Measurements from ENCODE around the gene IDH3G. TPM values are rescaled to one million over a fixed set of nuclear protein-coding genes. Genes with fewer than 3 reads are reported as not detected.
A peak's percentile ranks its signal among the peaks of the same experiment; 100 is the strongest.

The IDH3G gene
- total RNA-seq, 6 donors from 2014 or later: 43.5 to 98.5 (median 57.4) TPM

DNA sequence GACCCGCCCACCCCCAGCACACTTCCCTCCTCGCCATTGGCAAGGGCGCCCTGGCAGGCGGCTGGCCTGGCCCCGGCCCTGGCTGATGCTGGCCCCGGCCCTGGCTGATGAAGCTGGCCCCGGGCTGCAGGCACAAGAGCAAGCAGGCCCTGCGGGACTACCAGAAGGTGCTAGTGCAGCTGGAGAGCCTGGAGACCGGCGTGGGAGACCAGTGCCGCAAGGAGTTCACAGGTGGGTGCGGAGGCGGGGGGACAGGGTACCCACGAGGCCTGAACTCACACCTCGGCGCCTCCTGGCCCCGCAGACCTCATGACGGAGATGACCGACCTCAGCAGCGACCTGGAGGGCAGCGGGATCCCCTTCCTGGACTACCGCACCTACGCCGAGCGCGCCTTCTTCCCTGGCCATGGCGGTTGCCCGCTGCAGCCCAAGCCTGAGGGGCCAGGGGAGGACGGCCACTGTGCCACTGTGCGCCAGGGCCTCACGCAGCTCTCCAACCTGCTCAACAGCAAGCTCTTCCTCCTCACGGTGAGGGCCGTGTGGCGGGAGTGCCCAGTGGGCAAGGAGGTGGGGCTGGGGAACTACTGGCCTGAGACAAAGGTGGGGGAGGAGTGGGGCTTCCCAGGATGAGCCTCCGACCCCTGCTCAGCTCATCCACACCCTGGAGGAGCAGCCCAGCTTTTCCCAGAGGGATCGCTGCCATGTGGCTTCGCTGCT is 19.4 kb downstream of the IDH3G start:
- Histone ChIP-seq H3K27ac (no peak overlapping the region), H3K27me3 (peaks cover 0 to 8% (median 0%) of the 10 kb centered on the region in 4 donors), H3K4me3 (no peak overlapping the region), H3K9me3 (no peaks in the 10 kb centered on the region), H3K36me3 (no peaks in the 10 kb centered on the region), H3K4me1 (no peaks in the 10 kb centered on the region)
- DNase-seq (peak in 1 of 2 donors; percentile 55), ATAC-seq (ENCODE audit: low FRiP score in 2 of 2) (no peak)
- WGBS, 2 donors: 96% methylated on average over 5 to 36 of the region's 37 CpGs
- no peak for TF ChIP-seq CTCF (IDR thresholded peaks at IDR 0.05)
- TF ChIP-seq POLR2AphosphoS5 (IDR thresholded peaks at IDR 0.05): no peak
- no peak for TF ChIP-seq POLR2A (IDR thresholded peaks at IDR 0.05)
- no peak for TF ChIP-seq EP300 (IDR thresholded peaks at IDR 0.05)

- H3K27ac ChIP-seq: no peak overlapping the region
- H3K4me1 ChIP-seq: no peaks in the 10 kb centered on the region
- ATAC-seq (ENCODE audit: low FRiP score in 2 of 2) (no peak), DNase-seq (peak in 1 of 2 donors; percentile 53)
- H3K36me3 ChIP-seq: no peaks in the 10 kb centered on the region
- H3K4me3 ChIP-seq: no peak overlapping the region
- no peaks in the 10 kb centered on the region for H3K9me3 ChIP-seq
- 97% methylated on average over 47 of the region's 48 CpGs; no CpG with 5 or more reads in 1 of the 2 donors for WGBS, 2 donors
- TF ChIP-seq CTCF (IDR thresholded peaks at IDR 0.05) (no peak), POLR2A (IDR thresholded peaks at IDR 0.05) (no peak), POLR2AphosphoS5 (IDR thresholded peaks at IDR 0.05) (no peak), EP300 (IDR thresholded peaks at IDR 0.05) (no peak)
- H3K27me3 ChIP-seq: peaks cover 0 to 8% (median 0%) of the 10 kb centered on the region in 4 donors
These were observed 20.2 kb downstream of the IDH3G start for GRCh38 chrX:153773741-153774575.

DNA sequence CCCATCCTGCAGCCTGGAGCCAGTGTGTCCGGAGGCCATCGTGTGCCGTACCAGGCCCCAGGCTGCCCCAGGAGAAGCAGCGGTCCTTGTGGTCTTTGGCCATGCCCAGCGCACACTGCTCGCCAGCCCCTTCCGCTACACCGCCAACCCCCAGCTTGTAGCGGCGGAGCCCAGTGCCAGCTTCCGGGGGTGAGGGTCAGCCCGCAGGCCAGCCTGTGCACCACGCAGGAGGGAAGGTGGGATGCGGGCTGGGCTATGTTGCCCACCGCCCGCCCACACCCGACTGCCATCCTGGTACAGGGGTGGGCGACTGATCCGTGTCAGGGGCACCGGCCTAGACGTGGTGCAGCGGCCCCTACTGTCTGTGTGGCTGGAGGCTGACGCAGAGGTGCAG is 21.0 kb downstream of the IDH3G start:
- peaks cover 0 to 2% (median 0%) of the 10 kb centered on the region in 4 donors for H3K27me3 ChIP-seq
- H3K9me3 ChIP-seq: no peaks in the 10 kb centered on the region
- H3K27ac ChIP-seq: no peak overlapping the region
- TF ChIP-seq POLR2A (IDR thresholded peaks at IDR 0.05): no peak
- TF ChIP-seq EP300 (IDR thresholded peaks at IDR 0.05): no peak
- no peak for TF ChIP-seq CTCF (IDR thresholded peaks at IDR 0.05)
- TF ChIP-seq POLR2AphosphoS5 (IDR thresholded peaks at IDR 0.05): no peak
- H3K4me1 ChIP-seq: peaks cover 0 to 5% (median under 1%) of the 10 kb centered on the region in 4 donors
- DNase-seq (peak in 1 of 2 donors; percentile 36), ATAC-seq (ENCODE audit: low FRiP score in 2 of 2) (no peak)
- WGBS, 2 donors: 95% methylated on average over 15 of the region's 23 CpGs; no CpG with 5 or more reads in 1 of the 2 donors
- H3K36me3 ChIP-seq: no peaks in the 10 kb centered on the region
- no peak overlapping the region for H3K4me3 ChIP-seq

- no peaks in the 10 kb centered on the region for H3K27me3 ChIP-seq
- TF ChIP-seq CTCF (IDR thresholded peaks at IDR 0.05) (no peak), POLR2AphosphoS5 (IDR thresholded peaks at IDR 0.05) (no peak), EP300 (IDR thresholded peaks at IDR 0.05) (no peak), POLR2A (IDR thresholded peaks at IDR 0.05) (no peak)
- WGBS, 2 donors: 84 to 93% methylated on average over 8 to 21 of the region's 21 CpGs
- H3K9me3 ChIP-seq: no peaks in the 10 kb centered on the region
- DNase-seq: peak in 1 of 2 donors; percentile 43
- ATAC-seq (ENCODE audit: low FRiP score in 2 of 2): no peak
- no peak overlapping the region for H3K4me3 ChIP-seq
- peaks cover 0 to 5% (median 1%) of the 10 kb centered on the region in 4 donors for H3K4me1 ChIP-seq
- no peak overlapping the region for H3K27ac ChIP-seq
- no peaks in the 10 kb centered on the region for H3K36me3 ChIP-seq
These were observed 21.6 kb downstream of the IDH3G start for GRCh38 chrX:153772316-153773217.

Measured in upper lobe of left lung (tissue), 6 donors.